HG03064 (cell line): Measurements from ENCODE around the gene GNB2.
"Not testable (repeated sequence)": the region's sequence is repeated elsewhere in the genome, so short reads cannot be mapped to it uniquely, and the experiment has no call there.

ENCODE experiments used
- ATAC-seq: cut with Tn5 transposase; IDR thresholded peaks from one replicate; pipeline ENCODE4 v1.9.1; 2021; ENCODE audit warnings: low read depth; ENCODE audit not compliant: unreplicated experiment

Gene GNB2

GRCh38 chr7:100723732-100724275 is 50.3 kb downstream of the GNB2 start:
- ATAC-seq, result no peak

DNA sequence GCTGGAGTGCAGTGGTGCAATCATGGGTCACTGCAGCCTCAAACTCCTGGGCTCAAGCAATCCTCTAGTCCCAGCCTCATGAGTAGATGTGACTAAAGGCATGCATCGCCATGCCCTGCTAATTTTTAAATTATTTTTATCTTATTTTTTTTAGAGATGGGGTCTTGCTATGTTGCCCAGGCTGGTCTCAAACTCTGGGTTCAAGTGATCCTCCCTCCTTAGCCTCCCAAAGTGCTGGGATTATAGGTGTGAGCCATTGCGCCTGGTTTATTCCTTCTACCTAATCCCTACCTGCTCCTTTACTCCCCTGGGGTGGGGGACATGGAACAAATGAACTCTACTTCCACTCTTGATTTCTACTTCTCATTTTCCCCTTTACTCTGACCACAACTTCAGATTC is 50.8 kb downstream of the GNB2 start:
- not testable (repeated sequence) for ATAC-seq

DNA sequence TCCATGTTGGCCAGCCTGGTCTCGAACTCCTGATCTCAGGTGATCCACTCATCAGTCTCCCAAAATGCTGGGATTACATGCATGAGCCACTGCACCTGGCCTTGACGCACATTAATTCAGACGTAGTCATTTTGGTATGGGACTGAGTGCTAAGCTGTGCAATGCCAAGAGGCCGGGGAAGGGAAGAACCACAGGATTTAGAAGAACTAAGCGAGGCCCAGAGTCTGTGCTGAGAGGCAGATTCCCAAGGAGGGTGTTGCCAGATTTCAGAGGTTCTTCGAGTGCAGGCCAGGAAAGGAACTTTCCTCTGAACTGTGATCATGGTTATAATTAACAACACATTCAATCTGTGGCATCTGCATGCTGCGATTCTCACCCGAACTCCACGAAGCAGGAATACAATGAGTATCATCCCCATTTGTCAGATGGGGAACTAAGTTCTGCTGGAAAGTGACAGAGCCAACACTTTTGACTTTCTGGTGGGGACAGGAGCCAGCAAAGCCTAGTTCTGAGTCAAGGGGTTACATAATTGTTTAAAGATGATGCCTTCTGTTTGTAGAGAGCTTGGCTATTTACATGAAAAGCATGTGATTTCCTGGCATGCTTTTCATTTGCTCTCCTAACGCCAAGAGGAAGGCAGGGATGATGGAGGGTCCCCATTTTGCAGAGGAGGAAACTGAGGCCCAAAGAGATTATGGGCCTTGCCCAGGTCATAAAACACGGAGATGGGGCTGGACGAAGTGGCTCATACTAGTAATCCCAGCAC is 53.6 kb downstream of the GNB2 start:
- ATAC-seq, result no peak

DNA sequence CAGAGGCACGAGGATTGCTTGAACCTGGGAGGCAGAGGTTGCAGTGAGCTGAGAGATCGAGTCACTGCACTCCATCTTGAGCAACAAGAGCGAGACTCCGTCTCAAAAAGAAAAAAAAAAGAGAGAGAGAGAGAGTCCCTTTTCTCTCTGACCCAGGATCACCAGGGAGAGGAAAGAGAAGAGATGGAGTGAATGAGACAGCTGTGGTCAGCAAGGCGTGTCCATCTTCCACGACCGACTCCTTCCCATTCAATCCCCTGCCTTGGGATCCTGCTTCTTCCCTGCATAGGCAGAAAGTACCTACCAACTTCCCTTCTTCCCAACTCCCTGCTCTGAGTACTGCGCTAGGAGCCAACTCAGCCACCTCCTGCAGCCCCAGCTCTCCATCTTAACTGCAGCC is 54.7 kb downstream of the GNB2 start:
- ATAC-seq, result no peak
